SHP77 treated with DMSO at 0.1 percent for 48 hours (cell line): ENCODE data around the gene VPS39.

ENCODE experiments used
- DNase-seq: peaks from one replicate; lab custom pipeline; 2025; lab: John Stamatoyannopoulos, UW

The VPS39 gene

DNA sequence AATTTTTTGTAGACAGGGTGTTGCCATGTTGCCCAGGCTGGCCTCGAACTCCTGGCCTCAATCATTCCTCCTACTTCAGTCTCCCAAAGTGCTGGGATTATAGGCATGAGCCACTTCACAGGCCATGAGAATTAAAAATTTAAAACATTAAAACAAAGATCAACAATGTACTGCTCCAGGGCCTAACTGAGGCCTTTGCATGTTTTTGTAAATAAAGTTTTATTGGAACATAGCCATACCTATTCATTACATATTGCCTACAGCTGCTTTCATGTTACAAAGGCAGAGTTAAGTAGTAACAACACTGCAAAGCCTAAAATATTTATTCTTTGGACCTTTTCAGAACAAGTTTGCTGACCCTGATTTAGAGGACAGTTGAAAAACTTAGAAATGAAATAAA is 9.6 kb downstream of the VPS39 start:
- DNase-seq: no peak

DNA sequence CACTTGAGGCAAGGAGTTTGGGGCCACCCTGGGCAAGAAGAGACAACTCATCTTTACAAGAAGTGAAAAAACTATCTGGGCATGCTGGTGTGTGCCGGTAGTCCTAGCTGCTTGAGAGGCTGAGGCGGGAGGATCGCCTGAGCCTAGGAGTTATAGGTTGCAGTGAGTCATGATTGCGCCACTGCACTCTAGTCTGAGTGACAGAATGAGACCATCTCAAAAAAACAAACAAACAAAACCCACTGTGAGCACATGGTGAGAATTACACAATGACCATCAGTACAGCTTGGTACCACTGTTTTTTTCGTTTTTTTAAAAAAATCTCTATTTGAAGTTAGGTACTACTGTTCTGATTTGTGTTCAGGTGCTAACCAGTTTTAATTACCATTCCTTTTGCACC is 13.6 kb downstream of the VPS39 start:
- DNase-seq: no peak

DNA sequence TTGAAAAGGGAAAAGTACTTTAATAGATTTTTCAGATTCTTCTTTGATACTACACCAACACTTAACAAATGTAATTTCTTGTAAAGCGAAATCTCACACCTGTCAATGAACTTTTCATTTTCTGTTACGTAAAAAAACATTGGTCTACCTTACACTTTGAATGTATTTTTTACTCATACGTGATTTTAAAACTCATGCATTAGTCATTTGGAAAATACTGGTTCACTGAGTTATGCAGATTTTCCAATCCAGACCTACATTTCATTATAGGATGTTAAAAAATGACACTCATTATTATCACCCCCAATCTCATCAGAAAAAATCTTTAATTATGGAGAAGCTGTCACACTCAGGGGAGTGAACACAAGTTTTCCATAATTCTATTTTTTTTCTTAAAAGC is 14.7 kb downstream of the VPS39 start:
- DNase-seq: no peak

DNA sequence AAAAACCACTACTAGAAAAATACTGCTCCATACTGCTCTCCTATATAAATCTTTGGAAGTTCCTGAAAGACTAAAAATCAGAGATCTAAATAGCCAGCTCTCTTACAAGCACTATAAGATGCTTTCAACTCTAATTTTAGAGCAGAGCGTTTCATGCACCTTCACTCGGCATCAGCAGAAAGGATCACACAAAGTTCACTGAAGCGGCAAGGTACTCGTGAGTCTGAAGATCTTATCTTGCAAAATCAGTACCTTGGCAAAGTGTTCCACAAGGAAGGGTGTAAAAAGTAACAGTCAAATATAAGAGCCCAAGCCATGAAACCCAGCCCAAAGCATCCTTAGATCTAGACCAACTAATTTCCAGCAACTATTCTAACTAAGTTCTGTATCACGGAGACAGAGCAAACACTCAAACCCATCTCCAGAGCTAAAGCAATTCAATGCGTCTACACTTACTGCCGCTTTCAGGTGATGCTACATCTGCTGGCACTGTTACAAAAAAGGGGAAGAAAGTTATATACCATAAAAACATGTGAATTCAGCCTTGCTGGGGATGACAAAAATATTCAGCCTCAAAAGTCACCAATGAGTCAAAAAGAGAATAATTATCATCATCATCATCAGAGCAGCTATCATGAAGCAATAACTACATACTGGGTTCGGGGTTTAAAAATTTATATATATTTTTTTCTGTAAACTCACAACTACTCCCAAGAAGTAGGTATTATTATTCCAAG is 16.3 kb downstream of the VPS39 start:
- DNase-seq: no peak

DNA sequence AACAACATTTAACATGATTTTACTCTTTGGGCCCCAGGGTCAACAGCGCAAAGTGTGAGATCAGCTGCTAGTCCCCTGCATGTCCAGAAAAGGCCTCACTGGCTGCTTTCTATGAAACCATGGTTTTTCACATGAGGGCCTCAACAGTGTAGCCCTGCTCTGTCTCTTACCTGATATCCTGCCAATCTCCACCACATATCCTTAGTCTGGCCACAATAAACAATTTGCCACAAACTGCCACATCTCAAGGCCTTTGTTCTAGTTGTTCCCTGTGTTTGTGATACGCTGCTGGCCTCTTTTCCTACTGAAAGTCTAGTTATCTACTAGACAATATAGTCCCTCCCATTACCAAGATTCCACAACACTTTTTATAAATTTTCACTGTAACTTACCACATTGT is 17.7 kb downstream of the VPS39 start:
- no peak for DNase-seq

DNA sequence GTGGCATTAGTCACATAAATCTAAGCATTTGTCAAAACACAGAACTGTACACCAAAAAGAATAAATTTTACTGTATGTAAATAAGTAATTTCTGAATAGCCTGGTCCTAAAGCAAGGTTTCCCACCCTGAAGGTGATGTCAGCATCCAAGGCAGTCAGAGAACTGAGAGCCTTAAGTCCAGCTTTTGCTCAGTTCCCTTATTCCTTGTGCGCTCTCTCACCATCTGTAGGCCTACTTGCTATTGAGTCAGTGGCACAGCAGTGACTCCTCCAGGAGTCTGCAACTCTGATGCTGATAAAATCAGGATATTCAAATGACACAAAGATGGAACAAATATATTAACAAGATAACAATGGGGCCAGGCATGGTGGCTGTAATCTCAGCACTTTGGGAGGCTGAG is 22.3 kb downstream of the VPS39 start:
- DNase-seq: no peak

DNA sequence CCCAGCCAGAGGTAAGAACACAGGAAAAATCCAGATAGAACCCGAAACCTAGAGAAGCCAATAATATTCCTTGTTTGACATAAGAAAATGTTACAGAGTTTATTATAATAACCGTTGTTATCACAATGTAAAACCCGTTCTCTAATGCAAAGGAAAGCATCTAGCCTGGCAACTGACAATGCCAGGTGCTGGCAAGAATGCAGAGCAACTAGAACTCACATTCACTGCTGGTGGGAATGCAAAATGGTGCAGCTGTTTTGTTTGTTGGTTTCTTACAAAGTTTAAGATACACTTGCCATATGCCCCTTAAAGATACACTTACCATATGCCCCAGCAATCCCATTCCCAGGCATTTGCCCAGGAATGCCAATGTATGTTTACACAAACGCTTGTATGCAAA is 23.4 kb downstream of the VPS39 start:
- DNase-seq: no peak

DNA sequence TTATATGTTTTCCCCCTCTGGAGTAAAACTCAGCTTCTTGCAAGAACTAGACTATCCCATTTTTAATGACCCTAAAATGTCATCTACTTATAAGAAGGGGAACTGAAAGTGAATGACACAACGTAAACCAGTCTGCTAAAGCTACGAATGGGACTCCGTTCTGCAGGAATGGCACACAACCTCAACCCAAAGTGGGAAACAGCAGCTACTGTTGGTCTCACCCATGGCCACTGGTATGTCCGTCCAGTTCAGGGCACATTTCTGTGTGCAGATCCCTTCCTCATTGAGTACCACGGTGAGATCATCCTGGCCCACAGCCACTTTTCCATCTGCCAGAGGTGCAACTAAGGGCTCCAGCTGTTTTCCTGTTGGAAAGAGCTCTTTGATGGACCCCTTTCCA is 23.8 kb downstream of the VPS39 start:
- no peak for DNase-seq

DNA sequence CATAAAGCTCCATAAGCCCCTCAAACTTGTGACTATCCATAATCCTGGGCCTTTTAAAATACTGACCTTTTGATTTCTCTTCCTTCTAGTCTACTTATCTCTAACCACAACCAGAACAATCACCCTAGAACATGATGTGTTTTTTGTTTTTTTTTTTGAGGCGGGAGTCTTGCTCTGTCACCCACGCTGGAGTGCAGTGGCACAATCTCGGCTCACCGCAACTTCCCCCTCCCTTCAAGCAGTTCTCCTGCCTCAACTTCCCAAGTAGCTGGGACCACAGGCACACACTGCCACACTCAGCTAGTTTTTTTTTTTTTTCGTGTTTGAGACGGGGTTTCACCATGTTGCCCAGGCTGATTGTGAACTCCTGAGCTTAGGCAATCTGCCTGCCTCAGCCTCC is 25.1 kb downstream of the VPS39 start:
- no peak for DNase-seq

DNA sequence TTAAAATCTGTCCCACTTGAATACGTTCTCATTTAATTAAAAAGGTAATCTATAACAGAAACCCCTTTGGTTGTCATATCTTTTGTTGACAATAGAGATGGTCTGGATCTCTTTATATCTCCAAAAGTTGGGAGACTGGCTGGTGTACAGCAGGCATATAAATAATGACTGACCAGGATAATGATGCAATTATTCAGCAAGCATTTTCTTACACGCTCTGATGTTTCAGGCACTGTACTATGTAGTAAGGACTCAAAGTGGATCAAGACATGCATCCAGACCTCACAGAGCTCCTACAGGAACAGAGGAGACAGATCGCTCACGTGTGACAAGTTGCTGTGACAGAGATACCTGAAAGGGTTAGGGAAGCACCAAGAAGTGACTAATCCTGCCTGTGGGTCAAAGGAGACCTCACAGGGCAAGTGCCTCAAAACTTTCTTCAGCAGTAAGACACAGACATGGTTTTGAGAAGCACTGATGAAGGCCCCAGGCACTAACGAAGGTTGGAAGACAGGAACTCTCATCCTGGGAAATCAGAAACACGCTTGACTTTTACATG is 25.7 kb downstream of the VPS39 start:
- DNase-seq: no peak

DNA sequence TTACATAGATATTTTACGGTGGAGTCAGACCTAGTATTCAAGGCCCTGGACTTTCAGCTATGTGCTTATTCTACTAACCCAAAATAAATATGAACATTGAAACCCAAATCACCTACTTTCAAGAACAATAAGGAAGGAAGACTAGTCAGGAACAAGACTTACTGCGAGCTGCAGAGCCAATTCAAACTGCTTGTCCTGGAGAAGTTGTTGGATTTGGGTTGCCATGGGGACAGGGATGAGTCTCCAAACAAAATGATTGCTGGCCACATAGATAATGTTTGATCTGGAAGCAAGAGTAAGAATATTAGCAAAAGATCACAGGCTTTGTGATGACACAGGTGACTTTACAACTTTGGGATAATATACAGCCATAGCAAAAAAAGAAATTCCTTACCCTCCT is 30.0 kb downstream of the VPS39 start:
- no peak for DNase-seq

DNA sequence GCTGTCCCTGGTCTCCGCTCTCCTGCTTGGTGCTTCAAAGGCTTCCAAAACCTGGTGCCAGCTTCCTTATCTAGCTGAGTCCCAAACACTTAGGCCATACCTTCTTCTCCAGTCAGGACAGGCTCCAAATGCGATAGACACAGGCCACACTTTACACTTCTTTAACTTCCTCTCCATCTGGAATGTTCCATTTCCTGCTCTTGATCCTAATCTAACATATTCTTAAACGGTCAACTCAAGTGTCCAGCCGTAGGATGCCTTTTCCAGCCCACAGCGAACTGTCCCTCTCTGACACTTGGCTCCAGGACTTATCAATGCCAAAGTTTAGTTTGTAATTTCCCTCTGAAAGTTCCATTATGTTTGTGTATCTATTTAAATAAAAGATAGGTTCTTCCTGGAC is 32.4 kb downstream of the VPS39 start:
- no peak for DNase-seq

DNA sequence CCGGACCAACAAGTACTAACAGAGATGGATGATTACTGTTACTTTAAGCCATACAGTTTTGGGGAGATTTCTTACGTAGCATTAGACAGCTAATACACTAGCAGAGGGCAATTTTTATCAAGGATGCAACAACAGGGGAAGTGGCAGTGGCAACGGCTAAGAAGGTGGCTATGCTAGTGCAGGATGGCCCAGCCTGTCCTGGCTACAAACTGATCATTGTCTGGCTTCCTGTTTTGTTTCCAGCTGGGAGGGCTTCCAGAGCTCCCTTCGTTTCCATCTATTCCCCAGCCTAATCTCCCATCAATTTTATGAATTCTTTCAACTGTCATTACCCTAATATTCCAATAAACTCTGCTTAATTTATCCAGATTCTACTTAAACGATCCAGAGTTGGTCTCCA is 35.6 kb downstream of the VPS39 start:
- DNase-seq: no peak

DNA sequence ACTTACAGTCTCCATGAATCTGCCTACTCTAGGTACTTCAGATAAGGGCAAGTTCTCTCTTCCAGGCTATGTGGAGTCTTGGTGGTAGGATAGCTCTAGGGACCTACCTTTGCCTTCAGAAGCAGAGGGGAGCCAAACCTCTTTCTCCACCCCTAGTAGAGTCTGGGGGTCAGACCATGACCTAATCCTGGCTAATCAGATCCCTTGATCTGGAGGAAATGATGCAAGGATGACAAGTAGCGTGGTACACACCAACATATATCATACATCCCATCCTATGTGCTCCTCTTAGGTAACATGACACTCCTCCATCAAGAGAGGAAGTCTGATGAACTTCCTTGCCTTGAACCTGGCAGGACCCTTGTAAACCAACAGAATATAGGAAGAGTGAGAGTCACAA is 36.3 kb downstream of the VPS39 start:
- no peak for DNase-seq

DNA sequence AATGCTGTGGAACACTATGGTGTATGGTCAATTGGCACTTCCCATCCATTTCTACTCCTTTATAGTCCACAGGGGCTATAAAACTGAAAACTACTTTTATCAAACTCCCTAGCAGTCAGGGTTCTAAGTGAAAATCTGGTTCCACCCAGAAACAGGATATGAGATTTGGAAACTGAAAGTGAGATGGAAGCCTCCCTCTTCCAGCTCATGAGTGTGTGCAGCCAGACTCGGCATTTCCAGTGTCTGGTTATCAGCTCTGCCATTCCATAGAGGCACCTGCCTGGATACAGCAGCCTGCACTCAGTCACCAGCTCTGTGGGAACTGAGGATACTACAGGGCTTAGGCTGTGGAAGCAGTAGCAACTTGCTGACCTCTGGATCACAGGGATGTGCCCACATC is 37.0 kb downstream of the VPS39 start:
- no peak for DNase-seq

DNA sequence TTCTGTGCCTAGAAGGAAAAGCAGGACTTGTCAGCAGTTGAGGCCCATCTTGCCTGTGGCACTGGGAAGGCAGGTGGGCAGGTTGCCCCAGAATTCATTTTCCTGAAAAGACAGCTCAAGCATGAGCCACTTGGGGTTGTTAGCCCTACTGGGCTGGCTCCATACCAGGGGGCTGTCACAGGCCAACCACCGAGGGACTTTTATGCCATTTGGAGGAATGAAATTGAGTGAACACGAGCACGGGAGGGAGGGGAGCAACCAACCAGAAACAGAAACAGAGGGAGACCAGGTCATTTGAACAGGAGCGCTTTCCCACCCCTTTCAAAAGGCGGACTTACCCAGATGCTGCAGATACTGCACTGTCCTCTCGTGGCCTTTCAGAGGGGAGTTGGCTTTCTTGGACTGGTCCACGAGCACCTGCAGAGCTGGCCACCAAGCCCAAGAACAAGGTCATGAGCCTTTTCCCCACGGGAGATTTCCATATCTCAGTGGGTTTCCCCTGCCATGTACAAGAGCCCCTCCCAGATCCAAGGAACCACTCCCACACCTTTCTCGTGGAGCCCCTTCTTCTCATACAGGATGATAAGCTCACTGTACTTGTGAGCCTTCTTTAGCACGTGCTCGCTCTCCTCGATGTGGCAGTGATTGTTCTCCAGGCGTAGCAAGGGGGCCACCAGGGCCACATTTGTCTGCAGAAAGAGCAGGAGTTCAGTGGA is 41.7 kb downstream of the VPS39 start:
- DNase-seq: no peak

DNA sequence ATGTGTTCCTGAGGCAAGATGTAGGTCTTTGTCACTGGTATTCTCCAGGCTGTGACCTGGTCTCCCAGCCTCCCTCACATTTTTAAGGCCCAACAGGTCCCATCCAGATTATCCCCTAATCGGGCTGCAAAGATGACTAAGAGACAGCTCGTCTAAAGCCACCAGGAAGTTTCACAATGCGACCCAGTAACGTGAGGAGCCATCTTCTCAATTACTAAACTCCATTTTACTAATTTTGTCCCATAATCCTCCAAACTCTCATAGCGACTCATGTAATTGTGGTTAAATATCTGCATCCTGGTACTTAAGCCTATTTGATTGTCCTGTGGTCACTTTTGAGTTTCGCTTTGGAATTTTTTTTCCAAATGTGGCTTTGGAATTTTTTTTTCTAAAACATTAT is 43.0 kb downstream of the VPS39 start:
- DNase-seq: no peak

DNA sequence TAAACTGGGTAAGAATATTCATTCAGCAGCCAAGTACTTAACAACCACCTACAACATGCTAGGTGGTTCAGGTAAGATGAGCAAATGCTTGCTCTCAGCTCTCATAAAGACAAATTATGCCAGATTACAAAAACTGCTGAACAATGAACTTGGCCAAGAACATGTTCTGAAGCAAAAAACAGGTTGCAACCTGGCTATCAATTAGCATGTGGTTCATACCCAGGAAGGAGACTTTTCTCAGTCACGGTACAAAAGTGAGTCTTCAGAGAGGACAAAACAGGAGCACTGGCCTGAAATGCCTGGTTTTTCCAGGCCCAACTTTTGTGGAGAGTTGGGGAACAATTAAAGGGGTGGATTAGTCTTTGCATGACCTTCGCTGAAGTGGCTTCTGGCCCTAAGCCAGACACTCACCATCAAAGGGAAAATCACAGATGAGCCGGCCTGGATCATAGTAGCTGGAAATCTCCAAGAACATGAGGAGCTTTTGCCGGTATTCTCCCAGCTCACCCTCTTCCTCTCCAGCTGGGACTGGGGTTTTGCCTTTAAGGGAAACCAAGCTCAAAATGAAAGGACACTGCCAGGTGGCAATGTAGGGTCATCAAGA is 44.1 kb downstream of the VPS39 start:
- DNase-seq: no peak

DNA sequence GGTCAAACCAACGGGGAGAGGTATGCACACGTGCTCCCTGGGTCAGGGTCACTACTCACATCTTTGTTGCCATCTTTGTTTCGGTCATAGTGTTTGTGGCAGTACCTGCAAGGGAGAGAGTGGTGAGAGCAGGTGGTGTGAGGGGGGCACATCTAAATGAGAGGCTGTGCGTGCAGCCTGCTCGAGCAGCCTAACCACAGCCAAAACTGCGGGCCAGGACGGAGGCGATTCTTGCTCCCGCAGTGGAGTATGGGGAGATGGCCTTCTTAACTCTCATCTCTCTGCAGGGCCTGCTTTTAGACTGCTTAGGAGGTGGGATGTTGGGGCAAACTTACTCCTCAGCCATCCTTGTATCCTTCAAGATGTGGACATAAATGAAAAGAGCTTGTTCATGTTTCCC is 44.8 kb downstream of the VPS39 start:
- DNase-seq: no peak

DNA sequence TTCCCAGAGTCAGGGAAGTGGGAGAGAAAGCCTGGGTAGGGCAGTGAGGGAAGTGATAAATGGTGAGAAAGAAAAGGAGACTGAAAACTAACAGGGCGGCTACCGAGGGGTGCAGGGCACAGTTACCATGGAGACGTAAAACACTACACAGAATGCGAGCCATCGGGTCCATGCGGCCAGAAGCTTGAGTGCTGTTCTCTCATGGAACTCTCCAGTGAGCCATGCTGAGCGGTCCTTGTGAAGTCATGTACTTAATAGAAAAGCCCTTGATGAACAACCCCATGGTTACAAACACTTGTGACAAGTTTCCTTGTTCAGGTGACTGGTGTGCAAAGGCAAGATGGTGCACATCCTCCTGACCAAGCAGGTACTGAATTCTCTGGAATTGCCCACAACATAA is 48.0 kb downstream of the VPS39 start:
- DNase-seq: no peak

DNA sequence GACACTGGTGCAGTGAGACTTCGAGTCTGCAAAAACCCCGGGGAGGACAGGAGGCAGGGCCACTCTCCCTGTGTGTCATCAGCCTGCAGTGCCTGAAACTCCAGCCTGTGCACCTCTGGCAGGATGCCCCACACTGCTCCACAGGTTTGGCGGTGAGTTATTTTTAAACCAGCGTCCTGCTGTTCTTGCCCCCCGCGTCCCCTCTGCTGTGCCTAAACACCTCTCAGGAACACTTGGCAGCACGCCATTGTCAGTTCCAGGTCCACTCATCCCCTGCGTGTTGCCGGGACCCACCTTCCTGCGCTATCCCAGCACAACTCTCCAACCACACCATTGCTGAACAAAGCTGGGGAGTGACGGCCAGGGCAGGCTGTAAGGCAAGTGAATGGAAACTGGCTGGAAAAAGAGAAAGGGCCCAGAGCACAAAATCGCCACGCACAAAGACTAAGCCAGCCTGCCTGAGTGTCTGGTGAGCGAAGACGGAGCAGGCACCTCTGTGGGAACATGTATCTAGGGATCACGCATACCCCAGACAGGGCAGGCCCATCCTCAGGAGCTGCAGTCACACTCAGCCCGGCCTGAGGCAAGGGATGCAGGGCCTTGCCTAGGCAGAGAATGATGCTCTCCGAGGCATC is 48.6 kb downstream of the VPS39 start:
- DNase-seq: no peak

DNA sequence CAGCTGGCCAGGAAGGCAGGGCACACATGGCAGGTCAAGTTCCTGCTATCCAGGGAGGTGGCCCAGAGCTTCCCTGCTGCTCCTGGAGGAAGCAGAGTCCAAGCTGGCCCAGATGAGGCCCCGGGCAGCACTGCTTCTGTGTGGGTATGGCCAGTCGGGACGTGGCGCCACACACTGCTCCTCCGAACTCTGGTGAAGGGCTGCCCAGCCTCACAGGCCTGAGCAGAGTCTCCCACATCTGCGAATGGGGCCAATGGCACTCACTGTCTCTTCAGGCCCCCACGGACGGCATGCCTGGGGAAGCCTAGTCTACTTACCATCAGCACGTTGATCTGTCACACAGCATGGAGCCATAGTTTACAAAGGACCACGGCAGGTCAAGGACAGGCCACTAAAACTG is 49.2 kb downstream of the VPS39 start:
- no peak for DNase-seq
